T-helper 1 cell treated with Interleukin-12 subunit alpha and Interleukin-12 subunit beta and Interleukin-4 antibody, amounts not matched to agents 30 μg/mL and 1 μg/mL, for 36 hours (primary cell): ENCODE results near the gene MED12L.
A peak's percentile ranks its signal among the peaks of the same experiment; 100 is the strongest.
"Not testable (repeated sequence)": the region's sequence is repeated elsewhere in the genome, so short reads cannot be mapped to it uniquely, and the experiment has no call there.

ENCODE experiments used
- H3K27ac Mint-ChIP-seq: one replicate; pipeline ENCODE4 v1.8.0; 2021; ENCODE audit warnings: mild to moderate bottlenecking, mixed read lengths
- H3K27me3 Mint-ChIP-seq: one replicate; pipeline ENCODE4 v1.8.0; 2021; ENCODE audit warnings: low read depth, mixed read lengths
- H3K36me3 Mint-ChIP-seq: one replicate; pipeline ENCODE4 v1.8.0; 2021; ENCODE audit warnings: low read depth, mixed read lengths
- H3K4me1 Mint-ChIP-seq: one replicate; pipeline ENCODE4 v1.8.0; 2021; ENCODE audit warnings: low read depth, mixed read lengths
- H3K4me3 Mint-ChIP-seq: one replicate; pipeline ENCODE4 v1.8.0; 2021; ENCODE audit warnings: mild to moderate bottlenecking, moderate library complexity, mixed read lengths
- H3K9me3 Mint-ChIP-seq: one replicate; pipeline ENCODE4 v1.8.0; 2021; ENCODE audit warnings: mixed read lengths

MED12L gene

GRCh38 chr3:151230646-151231045, 145.2 kb downstream of the MED12L start:
- peak overlapping the region; percentile 10 for H3K4me3 Mint-ChIP-seq
- peaks cover 52% of the 10 kb centered on the region for H3K4me1 Mint-ChIP-seq
- H3K9me3 Mint-ChIP-seq: no peaks in the 10 kb centered on the region
- peaks cover 18% of the 10 kb centered on the region for H3K36me3 Mint-ChIP-seq
- peak overlapping the region; percentile 41 for H3K27ac Mint-ChIP-seq
- H3K27me3 Mint-ChIP-seq: peaks cover 4% of the 10 kb centered on the region

DNA sequence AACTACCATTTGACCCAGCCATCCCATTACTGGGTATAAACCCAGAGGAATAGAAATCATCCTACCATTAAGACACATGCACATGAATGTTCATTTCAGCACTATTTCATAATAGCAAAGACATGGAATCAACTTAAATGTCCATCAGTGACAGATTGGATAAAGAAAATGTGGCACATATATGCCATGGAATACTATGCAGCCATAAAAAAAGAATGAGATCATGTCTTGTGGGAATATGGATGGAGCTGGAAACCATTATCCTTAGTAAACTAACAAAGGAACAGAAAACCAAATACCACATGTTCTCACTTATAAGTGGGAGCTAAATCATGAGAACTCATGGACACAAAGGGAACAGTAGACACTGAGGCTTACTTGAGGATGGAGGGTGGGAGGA, 146.9 kb downstream of the MED12L start:
- not testable (repeated sequence) for H3K27me3 Mint-ChIP-seq, H3K9me3 Mint-ChIP-seq, H3K4me3 Mint-ChIP-seq, H3K27ac Mint-ChIP-seq
- peaks cover 12% of the 10 kb centered on the region for H3K36me3 Mint-ChIP-seq
- H3K4me1 Mint-ChIP-seq: peaks cover 38% of the 10 kb centered on the region

DNA sequence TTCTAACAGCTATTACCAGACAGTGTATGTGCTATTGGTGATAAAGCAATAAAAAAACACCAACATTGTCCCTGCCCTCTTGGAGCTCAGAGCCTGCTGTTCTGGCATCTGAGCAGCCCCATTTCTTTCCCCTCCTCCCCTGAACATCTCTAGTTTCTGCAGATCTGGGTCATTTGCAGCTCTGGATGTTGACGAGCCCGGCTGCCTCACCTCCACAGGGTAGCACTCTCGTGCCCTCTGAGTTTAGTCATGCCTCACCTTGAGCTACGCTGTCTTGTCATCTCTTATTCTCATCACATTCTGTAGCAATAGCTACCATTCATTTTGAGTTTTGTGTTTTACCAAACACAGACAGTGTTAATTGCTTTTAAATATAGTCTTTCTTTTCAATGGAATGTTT, 147.5 kb downstream of the MED12L start:
- H3K4me1 Mint-ChIP-seq: peaks cover 32% of the 10 kb centered on the region
- no peaks in the 10 kb centered on the region for H3K9me3 Mint-ChIP-seq
- H3K36me3 Mint-ChIP-seq: peaks cover 12% of the 10 kb centered on the region
- no peak overlapping the region for H3K27ac Mint-ChIP-seq
- H3K27me3 Mint-ChIP-seq: peaks cover 4% of the 10 kb centered on the region
- H3K4me3 Mint-ChIP-seq: no peak overlapping the region

DNA sequence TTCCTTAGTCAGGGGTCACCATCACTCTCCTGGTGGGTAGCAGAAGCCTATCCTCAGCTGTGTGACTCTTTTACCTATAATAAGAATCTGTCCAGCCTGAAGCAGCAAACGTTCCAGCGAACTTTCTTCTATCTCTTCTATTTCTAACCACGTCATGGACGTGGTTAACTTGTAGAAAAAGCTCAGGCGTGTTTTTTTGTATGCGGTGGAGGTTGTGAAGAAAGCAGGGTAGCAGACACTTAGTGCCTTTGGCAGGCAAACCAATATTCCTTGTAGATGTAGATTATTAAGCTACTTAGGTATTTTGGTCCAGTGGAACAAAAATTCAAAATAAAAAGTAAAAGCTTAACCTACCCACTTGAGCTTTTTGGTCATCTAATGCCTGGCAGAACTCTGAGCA, 149.4 kb downstream of the MED12L start:
- H3K27ac Mint-ChIP-seq: no peak overlapping the region
- H3K4me3 Mint-ChIP-seq: no peak overlapping the region
- peaks cover 12% of the 10 kb centered on the region for H3K36me3 Mint-ChIP-seq
- peaks cover 4% of the 10 kb centered on the region for H3K27me3 Mint-ChIP-seq
- peaks cover 26% of the 10 kb centered on the region for H3K4me1 Mint-ChIP-seq
- no peaks in the 10 kb centered on the region for H3K9me3 Mint-ChIP-seq

DNA sequence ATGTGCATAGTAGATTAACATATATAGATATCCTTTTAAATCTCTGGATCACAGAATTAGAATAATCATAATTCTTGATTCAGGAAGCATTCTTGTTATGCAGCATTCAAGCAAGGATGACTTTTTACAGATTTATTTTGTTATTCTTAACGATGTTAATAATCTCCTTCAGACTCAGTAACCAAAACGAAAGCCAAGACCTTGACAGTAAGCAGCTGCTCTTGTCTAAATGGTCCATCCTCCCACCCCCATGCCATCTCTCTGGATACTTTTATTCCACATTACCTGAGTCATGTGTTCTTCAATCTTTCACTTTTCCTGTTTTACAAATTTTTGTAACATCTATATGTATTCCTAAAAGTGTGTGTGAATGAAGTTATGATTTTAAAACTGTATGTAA, 150.9 kb downstream of the MED12L start:
- Mint-ChIP-seq H3K9me3 (no peaks in the 10 kb centered on the region), H3K4me3 (no peak overlapping the region), H3K36me3 (peaks cover 11% of the 10 kb centered on the region), H3K27me3 (peaks cover 7% of the 10 kb centered on the region), H3K27ac (no peak overlapping the region), H3K4me1 (peaks cover 15% of the 10 kb centered on the region)

DNA sequence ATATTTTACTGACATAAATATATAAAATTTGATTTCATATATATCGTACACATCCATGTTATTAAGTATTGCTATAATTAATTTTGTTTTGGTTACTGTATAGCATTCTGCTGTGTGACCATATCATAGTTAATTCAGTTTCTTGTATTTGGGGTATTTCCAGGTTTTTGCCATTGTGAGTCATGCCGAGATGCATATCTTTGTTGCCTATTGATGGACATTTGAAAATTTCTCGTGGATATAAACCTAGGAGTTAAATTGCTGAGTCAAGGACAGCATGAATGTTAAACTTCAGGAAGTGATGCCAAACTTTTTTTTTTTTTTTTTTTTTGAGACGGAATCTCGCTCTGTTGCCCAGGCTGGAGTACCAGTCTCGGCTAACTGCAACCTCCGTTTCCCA, 151.3 kb downstream of the MED12L start:
- Mint-ChIP-seq H3K4me3 (no peak overlapping the region), H3K36me3 (peaks cover 10% of the 10 kb centered on the region), H3K27me3 (peaks cover 7% of the 10 kb centered on the region), H3K27ac (no peak overlapping the region), H3K4me1 (peaks cover 13% of the 10 kb centered on the region), H3K9me3 (no peaks in the 10 kb centered on the region)

- not testable (repeated sequence) for H3K4me1 Mint-ChIP-seq, H3K4me3 Mint-ChIP-seq, H3K27ac Mint-ChIP-seq, H3K36me3 Mint-ChIP-seq, H3K27me3 Mint-ChIP-seq, H3K9me3 Mint-ChIP-seq
Measured at GRCh38 chr3:151242006-151242405, 156.5 kb downstream of the MED12L start.

DNA sequence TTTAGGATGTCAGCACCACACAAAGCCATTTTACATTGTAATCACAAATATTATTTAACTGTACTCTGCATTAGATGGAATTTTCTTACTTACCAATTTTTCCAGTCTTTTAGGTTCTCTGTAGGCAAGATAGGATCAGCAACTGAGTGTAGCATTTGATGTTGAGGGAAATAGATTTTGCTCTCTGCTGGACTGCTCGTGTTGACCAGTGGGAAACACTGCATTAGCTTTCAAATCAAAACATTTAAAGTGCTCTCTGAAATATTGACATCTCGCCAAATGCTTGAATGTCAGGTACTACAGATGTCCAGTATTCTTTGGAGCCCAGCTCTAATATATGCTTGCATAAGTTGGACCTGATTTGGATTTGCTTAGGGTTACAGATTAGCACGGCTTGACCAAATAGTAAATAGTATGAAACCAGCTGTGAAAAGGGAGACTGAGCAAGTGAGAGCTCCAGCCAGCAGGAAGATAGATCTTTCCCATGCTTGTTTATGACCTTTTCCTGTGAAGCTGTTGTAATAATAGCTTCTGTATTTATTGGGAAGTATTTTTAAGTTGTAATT, 163.4 kb downstream of the MED12L start:
- H3K4me1 Mint-ChIP-seq: peaks cover 4% of the 10 kb centered on the region

DNA sequence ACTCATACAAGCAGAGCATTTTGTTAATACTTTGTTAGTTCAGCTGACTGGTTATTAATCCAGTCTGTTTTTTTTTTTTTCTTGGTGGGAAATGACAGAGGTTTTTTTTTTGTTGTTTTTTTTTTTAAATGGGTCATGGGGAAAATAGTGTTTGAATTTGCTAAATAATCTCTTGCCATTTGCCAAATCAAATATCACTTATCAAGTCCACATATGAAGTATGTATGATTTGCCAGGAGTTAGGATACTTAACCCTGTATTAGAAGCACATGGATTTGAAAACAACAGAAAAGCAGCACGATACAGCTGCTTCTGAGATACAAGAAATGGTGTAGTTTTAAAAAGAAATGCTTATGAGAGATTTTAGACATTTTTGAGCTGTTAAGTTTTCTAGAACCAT, 171.3 kb downstream of the MED12L start:
- no peak overlapping the region for H3K27ac Mint-ChIP-seq
- H3K4me1 Mint-ChIP-seq: peaks cover 2% of the 10 kb centered on the region
- H3K4me3 Mint-ChIP-seq: no peak overlapping the region
- peaks cover 22% of the 10 kb centered on the region for H3K27me3 Mint-ChIP-seq
- no peaks in the 10 kb centered on the region for H3K9me3 Mint-ChIP-seq
- peaks cover 12% of the 10 kb centered on the region for H3K36me3 Mint-ChIP-seq

More for the DNA sequence above, 163.4 kb downstream of the MED12L start:
- Mint-ChIP-seq H3K9me3 (no peaks in the 10 kb centered on the region), H3K36me3 (peaks cover 10% of the 10 kb centered on the region), H3K27me3 (peaks cover 37% of the 10 kb centered on the region), H3K4me3 (no peak overlapping the region), H3K27ac (no peak overlapping the region)

DNA sequence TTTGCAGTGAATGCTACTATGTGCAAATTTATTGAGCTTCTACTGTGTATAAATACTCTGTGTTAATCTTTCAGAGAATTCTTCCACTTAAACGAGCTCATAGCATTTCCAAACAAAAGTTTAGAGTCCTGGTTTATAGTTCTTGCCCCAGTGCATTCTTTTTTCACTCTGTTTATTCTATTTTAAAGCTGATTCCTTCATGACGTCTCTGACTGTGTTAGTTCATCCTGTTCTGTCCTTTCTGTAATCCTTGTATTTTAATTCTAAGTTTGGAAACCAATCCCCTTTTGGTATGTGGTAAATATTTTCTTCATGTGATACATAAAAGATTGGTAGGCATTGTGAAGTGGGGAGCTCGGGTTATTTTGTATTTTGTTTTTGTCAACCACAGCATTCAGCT, 174.2 kb downstream of the MED12L start:
- Mint-ChIP-seq H3K4me1 (peaks cover 4% of the 10 kb centered on the region), H3K36me3 (peaks cover 19% of the 10 kb centered on the region), H3K27me3 (peaks cover 22% of the 10 kb centered on the region), H3K4me3 (no peak overlapping the region), H3K27ac (no peak overlapping the region), H3K9me3 (no peaks in the 10 kb centered on the region)

- Mint-ChIP-seq H3K36me3 (peaks cover 23% of the 10 kb centered on the region), H3K4me3 (no peak overlapping the region), H3K9me3 (no peaks in the 10 kb centered on the region), H3K27me3 (peaks cover 9% of the 10 kb centered on the region), H3K4me1 (peaks cover 30% of the 10 kb centered on the region), H3K27ac (no peak overlapping the region)
Measured at GRCh38 chr3:151262871-151263525, 177.5 kb downstream of the MED12L start.

- Mint-ChIP-seq H3K4me3 (no peak overlapping the region), H3K4me1 (peaks cover 42% of the 10 kb centered on the region), H3K9me3 (peaks cover under 1% of the 10 kb centered on the region), H3K27me3 (peaks cover 8% of the 10 kb centered on the region), H3K36me3 (peaks cover 29% of the 10 kb centered on the region), H3K27ac (no peak overlapping the region)
Measured at GRCh38 chr3:151264605-151265004, 179.1 kb downstream of the MED12L start.

DNA sequence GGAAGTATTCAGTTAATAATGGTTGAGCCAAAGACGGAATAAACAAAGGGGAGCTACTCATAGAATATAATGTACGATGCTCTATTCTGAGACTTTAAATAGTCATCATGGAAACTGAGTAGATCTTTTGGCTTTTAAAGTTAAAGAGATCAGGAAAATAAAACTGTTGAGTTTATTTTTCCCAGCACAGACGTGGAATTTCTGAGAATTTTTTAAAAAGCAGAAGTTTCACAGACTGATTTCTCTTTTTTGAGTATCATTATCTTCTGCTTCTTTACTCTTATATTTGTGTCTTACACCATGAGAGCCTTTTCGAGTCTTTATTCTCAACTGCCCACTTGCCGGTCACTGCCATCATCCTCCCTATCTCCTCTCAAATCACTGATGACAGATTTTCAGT, 179.7 kb downstream of the MED12L start:
- peaks cover 47% of the 10 kb centered on the region for H3K4me1 Mint-ChIP-seq
- peaks cover 3% of the 10 kb centered on the region for H3K9me3 Mint-ChIP-seq
- H3K27ac Mint-ChIP-seq: no peak overlapping the region
- peaks cover 30% of the 10 kb centered on the region for H3K36me3 Mint-ChIP-seq
- H3K4me3 Mint-ChIP-seq: no peak overlapping the region
- peaks cover 4% of the 10 kb centered on the region for H3K27me3 Mint-ChIP-seq

GRCh38 chr3:151265866-151266265, 180.4 kb downstream of the MED12L start:
- Mint-ChIP-seq H3K4me1 (peaks cover 49% of the 10 kb centered on the region), H3K9me3 (peaks cover 3% of the 10 kb centered on the region), H3K27me3 (peaks cover 1% of the 10 kb centered on the region), H3K4me3 (no peak overlapping the region), H3K36me3 (peaks cover 29% of the 10 kb centered on the region), H3K27ac (no peak overlapping the region)

DNA sequence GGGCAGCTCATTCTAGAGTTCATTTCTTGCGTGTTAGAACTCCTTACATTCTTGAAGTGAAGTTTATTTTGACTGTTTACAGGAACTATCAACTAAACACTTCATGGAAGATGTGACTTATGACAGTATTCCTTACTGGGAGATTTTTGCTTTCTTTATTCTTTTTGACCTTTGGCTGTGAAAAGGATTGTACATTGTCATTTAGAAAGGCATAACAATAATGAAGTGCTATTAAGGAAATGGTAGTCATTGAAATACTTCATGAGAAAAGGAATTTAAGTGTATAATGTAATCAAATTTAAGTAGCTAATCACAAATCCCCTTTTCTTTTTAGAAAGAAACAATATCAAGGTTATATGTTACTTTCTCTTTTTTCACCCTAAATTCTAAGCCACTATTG, 181.6 kb downstream of the MED12L start:
- Mint-ChIP-seq H3K9me3 (peaks cover 3% of the 10 kb centered on the region), H3K4me3 (no peak overlapping the region), H3K27me3 (no peaks in the 10 kb centered on the region), H3K27ac (no peak overlapping the region), H3K4me1 (peaks cover 60% of the 10 kb centered on the region), H3K36me3 (peaks cover 27% of the 10 kb centered on the region)
